DOHH2 (cell line): ENCODE results near the gene POM121C.
"Not testable (repeated sequence)": the region's sequence is repeated elsewhere in the genome, so short reads cannot be mapped to it uniquely, and the experiment has no call there.

Experiments used
- EZH2phosphoT487 ChIP-seq: fragments of 200-600 bp; sonication (generic); IDR thresholded peaks from 2 replicates; pipeline ENCODE4 v1.6.1; 2017; ENCODE audit warnings: borderline replicate concordance, mild to moderate bottlenecking, antibody characterized with exemption, low read length, moderate library complexity, mixed read lengths
- TF ChIP-seq, protein P1 (sequence below): fragments of 200-600 bp; sonication (generic); IDR thresholded peaks from one replicate; pipeline ENCODE4 v1.5.1; 2014; ENCODE audit warnings: antibody characterized with exemption, mild to moderate bottlenecking, low read depth, low read length; ENCODE audit not compliant: poor library complexity, severe bottlenecking

DNA sequence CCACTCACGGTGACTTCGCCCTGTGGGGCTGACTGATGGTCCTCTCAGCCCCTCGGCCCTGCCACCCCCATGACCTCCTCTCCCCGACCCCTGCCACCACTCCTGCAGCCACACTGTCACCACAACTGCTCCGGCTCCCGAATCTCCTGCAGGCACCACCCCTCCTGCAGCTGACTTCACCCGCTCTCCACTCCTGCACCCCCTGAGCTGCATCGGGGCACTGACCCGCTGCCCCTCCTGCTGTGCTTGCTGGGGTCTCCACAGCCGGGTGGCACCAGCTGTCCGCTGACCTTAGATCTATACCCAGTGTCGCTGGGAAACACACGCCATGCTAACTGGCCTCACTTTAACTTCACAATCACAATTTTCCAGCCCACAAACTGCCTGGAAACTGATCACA, 65.9 kb downstream of the POM121C start:
- not testable (repeated sequence) for TF ChIP-seq EZH2phosphoT487
- TF ChIP-seq, protein P1, sequence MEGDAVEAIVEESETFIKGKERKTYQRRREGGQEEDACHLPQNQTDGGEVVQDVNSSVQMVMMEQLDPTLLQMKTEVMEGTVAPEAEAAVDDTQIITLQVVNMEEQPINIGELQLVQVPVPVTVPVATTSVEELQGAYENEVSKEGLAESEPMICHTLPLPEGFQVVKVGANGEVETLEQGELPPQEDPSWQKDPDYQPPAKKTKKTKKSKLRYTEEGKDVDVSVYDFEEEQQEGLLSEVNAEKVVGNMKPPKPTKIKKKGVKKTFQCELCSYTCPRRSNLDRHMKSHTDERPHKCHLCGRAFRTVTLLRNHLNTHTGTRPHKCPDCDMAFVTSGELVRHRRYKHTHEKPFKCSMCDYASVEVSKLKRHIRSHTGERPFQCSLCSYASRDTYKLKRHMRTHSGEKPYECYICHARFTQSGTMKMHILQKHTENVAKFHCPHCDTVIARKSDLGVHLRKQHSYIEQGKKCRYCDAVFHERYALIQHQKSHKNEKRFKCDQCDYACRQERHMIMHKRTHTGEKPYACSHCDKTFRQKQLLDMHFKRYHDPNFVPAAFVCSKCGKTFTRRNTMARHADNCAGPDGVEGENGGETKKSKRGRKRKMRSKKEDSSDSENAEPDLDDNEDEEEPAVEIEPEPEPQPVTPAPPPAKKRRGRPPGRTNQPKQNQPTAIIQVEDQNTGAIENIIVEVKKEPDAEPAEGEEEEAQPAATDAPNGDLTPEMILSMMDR, result not testable (repeated sequence)
